Astrocyte (in vitro differentiated cells and primary cell): Measurements from ENCODE around the gene SLCO3A1.
A peak's percentile ranks its signal among the peaks of the same experiment; 100 is the strongest.

ENCODE experiments used
- CTCF ChIP-seq: IDR thresholded peaks from 2 replicates; pipeline ENCODE4 v1.5.1; 2011; ENCODE audit warnings: low read depth, mild to moderate bottlenecking, inconsistent platforms, low read length, moderate library complexity; ENCODE audit not compliant: insufficient read depth
- EZH2 ChIP-seq: IDR thresholded peaks from 2 replicates; pipeline ENCODE4 v1.6.1; 2012; ENCODE audit warnings: mild to moderate bottlenecking, low read length, inconsistent platforms; ENCODE audit not compliant: insufficient read depth

- TF ChIP-seq EZH2 = no peak
- TF ChIP-seq CTCF = peak; percentile 89
These were observed 244.1 kb downstream of the SLCO3A1 start for GRCh38 chr15:92097474-92098178.
